Measurements from ENCODE around the gene PIK3CB. TPM values are rescaled to one million over a fixed set of nuclear protein-coding genes. Genes with fewer than 3 reads are reported as not detected.
"Not testable (repeated sequence)": the region's sequence is repeated elsewhere in the genome, so short reads cannot be mapped to it uniquely, and the experiment has no call there.

The PIK3CB gene
- total and polyA plus RNA-seq, 5 experiments from 2014 or later = 8.9 to 34.2 (median 13.4) TPM

- DNase-seq (no peak), ATAC-seq (no peak)
- Mint-ChIP-seq H3K4me3 (no peak overlapping the region), H3K9me3 (peaks cover 0 to 8% (median 0%) of the 10 kb centered on the region in 9 donors), H3K27me3 (no peaks in the 10 kb centered on the region), H3K36me3 (peaks cover 0 to 36% (median 20%) of the 10 kb centered on the region in 3 donors), H3K4me1 (peaks cover 9 to 21% (median 15%) of the 10 kb centered on the region in 4 donors), H3K27ac (peak overlapping the region in 1 of 10 donors; percentile 24)
- POLR2A ChIA-PET = interaction anchor here (0.8 kb wide), 1 partner anchor 16 kb away, joined by 3 read pairs; no protein-coding TSS in a partner anchor
Observed at GRCh38 chr3:138768946-138769345, 65.8 kb downstream of the PIK3CB start.

- ATAC-seq = no peak
- peaks cover 9 to 21% (median 15%) of the 10 kb centered on the region in 4 donors for H3K4me1 Mint-ChIP-seq
Observed at GRCh38 chr3:138768125-138768524, 66.6 kb downstream of the PIK3CB start.

GRCh38 chr3:138767498-138768104 lies 67.1 kb downstream of the PIK3CB start:
- POLR2A ChIA-PET = no interaction called here
- peaks cover 0 to 32% (median 18%) of the 10 kb centered on the region in 3 donors for H3K36me3 Mint-ChIP-seq
- H3K27ac Mint-ChIP-seq = no peak overlapping the region
- peaks cover 0 to 8% (median 0%) of the 10 kb centered on the region in 9 donors for H3K9me3 Mint-ChIP-seq
- no peaks in the 10 kb centered on the region for H3K27me3 Mint-ChIP-seq
- no peak for DNase-seq
- H3K4me1 Mint-ChIP-seq = peaks cover 9 to 21% (median 15%) of the 10 kb centered on the region in 4 donors
- H3K4me3 Mint-ChIP-seq = no peak overlapping the region
- ATAC-seq = no peak

More at GRCh38 chr3:138768125-138768524, 66.6 kb downstream of the PIK3CB start:
- DNase-seq = no peak
- no peaks in the 10 kb centered on the region for H3K27me3 Mint-ChIP-seq
- no peak overlapping the region for H3K4me3 Mint-ChIP-seq
- peaks cover 0 to 32% (median 18%) of the 10 kb centered on the region in 3 donors for H3K36me3 Mint-ChIP-seq
- peaks cover 0 to 8% (median 0%) of the 10 kb centered on the region in 9 donors for H3K9me3 Mint-ChIP-seq
- POLR2A ChIA-PET = no interaction called here
- H3K27ac Mint-ChIP-seq = no peak overlapping the region

- H3K27ac Mint-ChIP-seq = peak overlapping the region in 4 of 10 donors; percentile 12 to 54 (median 30)
- H3K4me3 Mint-ChIP-seq = no peak overlapping the region
- ATAC-seq = no peak
- H3K27me3 Mint-ChIP-seq = no peaks in the 10 kb centered on the region
- H3K9me3 Mint-ChIP-seq = no peaks in the 10 kb centered on the region
- DNase-seq = no peak
- H3K36me3 Mint-ChIP-seq = peaks cover 0 to 36% (median 16%) of the 10 kb centered on the region in 3 donors
- POLR2A ChIA-PET = no interaction called here
- peaks cover 10 to 38% (median 23%) of the 10 kb centered on the region in 4 donors for H3K4me1 Mint-ChIP-seq
Observed at GRCh38 chr3:138761002-138761401, 73.7 kb downstream of the PIK3CB start.

- H3K36me3 Mint-ChIP-seq = peaks cover 0 to 46% (median 8%) of the 10 kb centered on the region in 3 donors
Observed at GRCh38 chr3:138748190-138748589, 86.5 kb downstream of the PIK3CB start.

GRCh38 chr3:138747225-138747624 lies 87.5 kb downstream of the PIK3CB start:
- H3K36me3 Mint-ChIP-seq = peaks cover 0 to 44% (median 7%) of the 10 kb centered on the region in 3 donors
- ATAC-seq = no peak
- POLR2A ChIA-PET = no interaction called here
- no peak for DNase-seq
- no peaks in the 10 kb centered on the region for H3K9me3 Mint-ChIP-seq
- no peaks in the 10 kb centered on the region for H3K27me3 Mint-ChIP-seq
- H3K27ac Mint-ChIP-seq = peak overlapping the region in 2 of 10 donors; percentile 54 to 76
- H3K4me3 Mint-ChIP-seq = no peak overlapping the region
- peaks cover 0 to 7% (median 3%) of the 10 kb centered on the region in 4 donors for H3K4me1 Mint-ChIP-seq

More at GRCh38 chr3:138748190-138748589, 86.5 kb downstream of the PIK3CB start:
- no peak overlapping the region for H3K4me3 Mint-ChIP-seq
- peaks cover 0 to 7% (median 3%) of the 10 kb centered on the region in 4 donors for H3K4me1 Mint-ChIP-seq
- ATAC-seq = no peak
- no peaks in the 10 kb centered on the region for H3K27me3 Mint-ChIP-seq
- POLR2A ChIA-PET = no interaction called here
- no peak for DNase-seq
- no peaks in the 10 kb centered on the region for H3K9me3 Mint-ChIP-seq
- peak overlapping the region in 2 of 10 donors; percentile 10 to 48 for H3K27ac Mint-ChIP-seq

- Mint-ChIP-seq H3K36me3 (peaks cover 8 to 54% (median 27%) of the 10 kb centered on the region in 3 donors), H3K27ac (peak overlapping the region in 1 of 10 donors; percentile 38), H3K4me1 (peaks cover 0 to 6% (median 2%) of the 10 kb centered on the region in 4 donors), H3K4me3 (no peak overlapping the region), H3K27me3 (no peaks in the 10 kb centered on the region), H3K9me3 (no peaks in the 10 kb centered on the region)
- no peak for ATAC-seq
- POLR2A ChIA-PET = no interaction called here
- no peak for DNase-seq
Observed at GRCh38 chr3:138740072-138740471, 94.7 kb downstream of the PIK3CB start.

- DNase-seq = no peak
- peaks cover 0 to 56% (median 17%) of the 10 kb centered on the region in 3 donors for H3K36me3 Mint-ChIP-seq
Observed at GRCh38 chr3:138732456-138732855, 102.3 kb downstream of the PIK3CB start.

GRCh38 chr3:138726946-138727730 lies 107.6 kb downstream of the PIK3CB start:
- Mint-ChIP-seq H3K27me3 (no peaks in the 10 kb centered on the region), H3K27ac (peak overlapping the region in 3 of 10 donors; percentile 48 to 68 (median 55)), H3K4me3 (no peak overlapping the region), H3K36me3 (peaks cover 0 to 54% (median 16%) of the 10 kb centered on the region in 3 donors), H3K4me1 (peaks cover 3 to 11% (median 7%) of the 10 kb centered on the region in 4 donors), H3K9me3 (no peaks in the 10 kb centered on the region)
- POLR2A ChIA-PET = no interaction called here
- DNase-seq = no peak
- ATAC-seq = no peak

More at GRCh38 chr3:138732456-138732855, 102.3 kb downstream of the PIK3CB start:
- Mint-ChIP-seq H3K4me1 (peaks cover 0 to under 1% (median 0%) of the 10 kb centered on the region in 4 donors), H3K27ac (peak overlapping the region in 1 of 10 donors; percentile 20), H3K27me3 (no peaks in the 10 kb centered on the region), H3K4me3 (no peak overlapping the region), H3K9me3 (no peaks in the 10 kb centered on the region)
- POLR2A ChIA-PET = interaction anchor here (0.6 kb wide), 1 partner anchor 88 kb away, joined by 3 read pairs; no protein-coding TSS in a partner anchor
- no peak for ATAC-seq

GRCh38 chr3:138726042-138726441 lies 108.7 kb downstream of the PIK3CB start:
- Mint-ChIP-seq H3K36me3 (peaks cover 0 to 48% (median 13%) of the 10 kb centered on the region in 3 donors), H3K27ac (peak overlapping the region in 1 of 10 donors; percentile 3), H3K4me1 (peaks cover 4 to 13% (median 10%) of the 10 kb centered on the region in 4 donors)
- ATAC-seq, H3K4me3 Mint-ChIP-seq, DNase-seq, H3K9me3 Mint-ChIP-seq, POLR2A ChIA-PET, H3K27me3 Mint-ChIP-seq: not testable (repeated sequence)

- POLR2A ChIA-PET = no interaction called here
- H3K27me3 Mint-ChIP-seq = no peaks in the 10 kb centered on the region
- H3K4me3 Mint-ChIP-seq = no peak overlapping the region
Observed at GRCh38 chr3:138725116-138725515, 109.6 kb downstream of the PIK3CB start.

GRCh38 chr3:138724443-138724842 lies 110.3 kb downstream of the PIK3CB start:
- peaks cover 8 to 13% (median 10%) of the 10 kb centered on the region in 4 donors for H3K4me1 Mint-ChIP-seq
- H3K36me3 Mint-ChIP-seq = peaks cover 0 to 51% (median 17%) of the 10 kb centered on the region in 3 donors

More at GRCh38 chr3:138725116-138725515, 109.6 kb downstream of the PIK3CB start:
- DNase-seq (no peak), ATAC-seq (no peak)
- Mint-ChIP-seq H3K4me1 (peaks cover 7 to 13% (median 10%) of the 10 kb centered on the region in 4 donors), H3K9me3 (no peaks in the 10 kb centered on the region), H3K27ac (peak overlapping the region in 1 of 10 donors; percentile 17), H3K36me3 (peaks cover 0 to 50% (median 13%) of the 10 kb centered on the region in 3 donors)

More at GRCh38 chr3:138724443-138724842, 110.3 kb downstream of the PIK3CB start:
- Mint-ChIP-seq H3K27ac (peak overlapping the region in 1 of 10 donors; percentile 40), H3K9me3 (no peaks in the 10 kb centered on the region), H3K4me3 (no peak overlapping the region), H3K27me3 (no peaks in the 10 kb centered on the region)
- ATAC-seq (no peak), DNase-seq (no peak)
- POLR2A ChIA-PET = no interaction called here

Measured in naive thymus-derived CD8-positive, alpha-beta T cell (primary cell).